Brain microvascular endothelial cell (primary cell): ENCODE data around the gene PCDHGB5.
"Not testable (repeated sequence)": the region's sequence is repeated elsewhere in the genome, so short reads cannot be mapped to it uniquely, and the experiment has no call there.

Experiments
- DNase-seq: peaks from one replicate; pipeline ENCODE4 v3.0.0-alpha.2; 2020
- H3K27ac ChIP-seq: fragments of 250-450 bp; sonication (Bioruptor Pico); 2 replicates; pipeline ENCODE4 v1.5.1; 2020; ENCODE audit warnings: mild to moderate bottlenecking, moderate library complexity
- H3K27me3 ChIP-seq: fragments of 250-450 bp; sonication (Bioruptor Pico); replicated peaks from 2 replicates; pipeline ENCODE4 v1.5.1; 2020; ENCODE audit warnings: mild to moderate bottlenecking
- H3K36me3 ChIP-seq: fragments of 250-450 bp; sonication (Bioruptor Pico); replicated peaks from 2 replicates; pipeline ENCODE4 v1.5.1; 2020; ENCODE audit warnings: mild to moderate bottlenecking
- H3K4me3 ChIP-seq: 2 replicates; pipeline ENCODE4 v1.5.1; 2011; ENCODE audit warnings: low read depth, mild to moderate bottlenecking, control low read depth, low read length, moderate library complexity
- in situ Hi-C: cut with HindIII; loops from 2 replicates; pipeline ENCODE4 v1.10.0; 2017; ENCODE audit warnings: low sequenced_read_pairs, low pct_ligation_motif_present
- TF ChIP-seq, protein P1 (sequence below): IDR thresholded peaks from 2 replicates; pipeline ENCODE4 v1.5.1; 2011; ENCODE audit warnings: low read depth, mild to moderate bottlenecking, moderate library complexity, low read length, control low read depth, inconsistent platforms; ENCODE audit errors: missing control alignments

PCDHGB5 gene

DNA sequence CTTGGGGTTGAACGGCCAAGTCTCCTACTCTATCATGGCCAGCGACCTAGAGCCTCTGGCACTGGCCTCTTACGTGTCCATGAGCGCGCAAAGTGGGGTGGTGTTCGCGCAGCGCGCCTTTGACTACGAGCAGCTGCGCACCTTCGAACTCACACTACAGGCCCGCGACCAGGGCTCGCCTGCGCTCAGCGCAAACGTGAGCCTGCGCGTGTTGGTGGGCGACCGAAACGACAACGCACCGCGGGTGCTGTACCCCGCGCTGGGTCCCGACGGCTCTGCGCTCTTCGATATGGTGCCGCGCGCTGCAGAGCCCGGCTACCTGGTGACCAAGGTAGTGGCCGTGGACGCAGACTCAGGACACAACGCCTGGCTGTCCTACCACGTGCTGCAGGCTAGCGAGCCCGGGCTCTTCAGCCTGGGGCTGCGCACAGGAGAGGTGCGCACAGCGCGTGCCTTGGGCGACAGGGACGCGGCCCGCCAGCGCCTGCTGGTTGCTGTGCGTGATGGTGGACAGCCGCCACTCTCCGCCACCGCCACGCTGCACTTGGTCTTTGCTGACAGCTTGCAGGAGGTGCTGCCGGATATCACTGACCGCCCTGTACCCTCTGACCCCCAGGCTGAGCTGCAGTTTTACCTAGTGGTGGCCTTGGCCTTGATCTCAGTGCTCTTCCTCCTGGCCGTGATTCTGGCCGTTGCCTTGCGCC is 2.0 kb downstream of the PCDHGB5 start:
- TF ChIP-seq, protein P1, sequence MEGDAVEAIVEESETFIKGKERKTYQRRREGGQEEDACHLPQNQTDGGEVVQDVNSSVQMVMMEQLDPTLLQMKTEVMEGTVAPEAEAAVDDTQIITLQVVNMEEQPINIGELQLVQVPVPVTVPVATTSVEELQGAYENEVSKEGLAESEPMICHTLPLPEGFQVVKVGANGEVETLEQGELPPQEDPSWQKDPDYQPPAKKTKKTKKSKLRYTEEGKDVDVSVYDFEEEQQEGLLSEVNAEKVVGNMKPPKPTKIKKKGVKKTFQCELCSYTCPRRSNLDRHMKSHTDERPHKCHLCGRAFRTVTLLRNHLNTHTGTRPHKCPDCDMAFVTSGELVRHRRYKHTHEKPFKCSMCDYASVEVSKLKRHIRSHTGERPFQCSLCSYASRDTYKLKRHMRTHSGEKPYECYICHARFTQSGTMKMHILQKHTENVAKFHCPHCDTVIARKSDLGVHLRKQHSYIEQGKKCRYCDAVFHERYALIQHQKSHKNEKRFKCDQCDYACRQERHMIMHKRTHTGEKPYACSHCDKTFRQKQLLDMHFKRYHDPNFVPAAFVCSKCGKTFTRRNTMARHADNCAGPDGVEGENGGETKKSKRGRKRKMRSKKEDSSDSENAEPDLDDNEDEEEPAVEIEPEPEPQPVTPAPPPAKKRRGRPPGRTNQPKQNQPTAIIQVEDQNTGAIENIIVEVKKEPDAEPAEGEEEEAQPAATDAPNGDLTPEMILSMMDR: no peak
- DNase-seq: no peak
- Histone ChIP-seq H3K4me3 (no peak overlapping the region), H3K36me3 (no peaks in the 10 kb centered on the region), H3K27me3 (no peaks in the 10 kb centered on the region), H3K27ac (no peak overlapping the region)
- in situ Hi-C loops: loop anchor here (25.0 kb wide), 1 partner anchor 113 kb away; no protein-coding TSS in a partner anchor

DNA sequence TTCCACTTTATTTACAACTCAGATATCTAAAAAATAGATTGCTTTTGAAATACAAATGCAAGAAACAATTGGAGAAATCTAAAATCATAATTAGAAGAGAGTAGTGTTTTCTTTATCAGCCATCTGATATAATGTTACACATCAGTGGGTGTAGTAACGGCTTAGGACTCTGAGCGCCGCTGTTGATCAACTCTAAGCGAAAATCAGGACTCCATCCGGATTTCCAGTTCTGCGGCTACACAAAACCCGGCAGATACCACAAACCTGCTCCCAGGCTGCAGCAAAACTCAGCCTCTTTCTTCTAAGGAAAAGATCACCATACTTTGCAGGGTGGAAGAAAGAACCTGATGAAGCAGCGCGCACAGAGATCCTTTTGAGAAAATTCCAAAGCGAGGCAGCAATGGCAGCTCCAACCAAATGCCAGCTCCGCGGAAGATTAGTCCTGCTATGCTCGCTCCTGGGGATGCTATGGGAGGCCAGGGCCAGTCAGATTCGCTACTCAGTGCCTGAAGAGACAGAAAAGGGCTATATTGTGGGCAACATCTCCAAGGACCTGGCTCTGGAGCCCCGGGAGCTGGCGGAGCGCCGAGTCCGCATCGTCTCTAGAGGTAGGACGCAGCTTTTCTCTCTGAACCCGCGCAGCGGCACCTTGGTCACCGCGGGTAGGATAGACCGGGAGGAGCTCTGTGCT is 5.0 kb downstream of the PCDHGB5 start, which contains the start of gene PCDHGA9:
PCDHGA9 (plus strand) TSS at position 226 of the 691 bp plus-strand sequence; CDS start at position 401, 175 bp downstream.
- no peaks in the 10 kb centered on the region for H3K36me3 ChIP-seq
- TF ChIP-seq, protein P1: peak; percentile 62
- no peak within 1 kb of the TSS for H3K27ac ChIP-seq
- no peaks in the 10 kb centered on the region for H3K27me3 ChIP-seq
- peak; percentile 24 for DNase-seq
- in situ Hi-C loops: loop anchor here (25.0 kb wide), 1 partner anchor 110 kb away; no protein-coding TSS in a partner anchor
- H3K4me3 ChIP-seq: peak within 1 kb of the TSS; percentile 22

DNA sequence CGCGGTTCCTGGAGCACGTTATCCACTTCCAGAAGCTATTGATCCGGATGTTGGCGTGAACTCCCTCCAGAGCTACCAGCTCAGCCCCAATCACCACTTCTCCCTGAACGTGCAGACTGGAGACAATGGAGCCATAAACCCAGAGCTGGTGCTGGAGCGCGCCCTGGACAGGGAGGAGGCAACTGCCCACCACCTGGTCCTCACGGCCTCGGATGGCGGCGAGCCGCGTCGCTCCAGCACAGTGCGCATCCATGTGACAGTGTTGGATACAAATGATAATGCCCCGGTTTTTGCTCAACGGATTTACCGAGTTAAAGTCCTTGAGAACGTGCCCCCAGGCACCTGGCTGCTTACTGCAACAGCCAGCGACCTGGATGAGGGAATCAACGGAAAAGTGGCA is 5.6 kb downstream of the PCDHGB5 start:
- H3K36me3 ChIP-seq: no peaks in the 10 kb centered on the region
- TF ChIP-seq, protein P1: no peak
- H3K4me3 ChIP-seq: no peak overlapping the region
- no peak for DNase-seq
- in situ Hi-C loops: loop anchor here (25.0 kb wide), 1 partner anchor 109 kb away; no protein-coding TSS in a partner anchor
- no peaks in the 10 kb centered on the region for H3K27me3 ChIP-seq
- no peak overlapping the region for H3K27ac ChIP-seq

DNA sequence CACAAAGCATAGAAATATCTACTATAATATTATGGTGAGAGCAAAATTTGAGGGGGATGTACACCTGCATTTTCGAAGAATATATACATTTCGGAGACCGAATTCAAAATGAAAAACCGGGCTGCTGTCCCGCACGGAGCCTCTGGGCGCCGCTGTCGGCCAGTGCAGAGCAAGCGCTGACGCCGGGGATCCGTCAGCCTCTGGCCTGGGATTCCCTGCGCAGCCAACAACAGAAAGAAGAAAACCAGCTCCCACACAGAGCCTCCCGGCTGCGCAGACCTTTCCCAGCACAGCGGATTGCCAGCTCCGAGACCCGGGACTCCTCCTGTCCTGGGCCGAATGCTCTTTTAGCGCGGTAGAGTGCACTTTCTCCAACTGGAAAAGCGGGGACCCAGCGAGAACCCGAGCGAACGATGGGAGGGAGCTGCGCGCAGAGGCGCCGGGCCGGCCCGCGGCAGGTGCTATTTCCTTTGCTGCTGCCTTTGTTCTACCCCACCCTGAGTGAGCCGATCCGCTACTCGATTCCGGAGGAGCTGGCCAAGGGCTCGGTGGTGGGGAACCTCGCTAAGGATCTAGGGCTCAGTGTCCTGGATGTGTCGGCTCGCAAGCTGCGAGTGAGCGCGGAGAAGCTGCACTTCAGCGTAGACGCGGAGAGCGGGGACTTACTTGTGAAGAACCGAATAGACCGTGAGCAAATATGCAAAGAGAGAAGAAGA is 10.2 kb downstream of the PCDHGB5 start, which contains the start of gene PCDHGB6:
PCDHGB6 (plus strand) TSS at position 232 of the 716 bp plus-strand sequence; CDS start at position 414, 182 bp downstream.
- DNase-seq, H3K36me3 ChIP-seq, H3K27ac ChIP-seq, H3K27me3 ChIP-seq: not testable (repeated sequence)
- in situ Hi-C loops: loop anchor here (25.0 kb wide), 1 partner anchor 104 kb away; no protein-coding TSS in a partner anchor
- H3K4me3 ChIP-seq: peak within 1 kb of the TSS; percentile 37
- TF ChIP-seq, protein P1: peak; percentile 74

DNA sequence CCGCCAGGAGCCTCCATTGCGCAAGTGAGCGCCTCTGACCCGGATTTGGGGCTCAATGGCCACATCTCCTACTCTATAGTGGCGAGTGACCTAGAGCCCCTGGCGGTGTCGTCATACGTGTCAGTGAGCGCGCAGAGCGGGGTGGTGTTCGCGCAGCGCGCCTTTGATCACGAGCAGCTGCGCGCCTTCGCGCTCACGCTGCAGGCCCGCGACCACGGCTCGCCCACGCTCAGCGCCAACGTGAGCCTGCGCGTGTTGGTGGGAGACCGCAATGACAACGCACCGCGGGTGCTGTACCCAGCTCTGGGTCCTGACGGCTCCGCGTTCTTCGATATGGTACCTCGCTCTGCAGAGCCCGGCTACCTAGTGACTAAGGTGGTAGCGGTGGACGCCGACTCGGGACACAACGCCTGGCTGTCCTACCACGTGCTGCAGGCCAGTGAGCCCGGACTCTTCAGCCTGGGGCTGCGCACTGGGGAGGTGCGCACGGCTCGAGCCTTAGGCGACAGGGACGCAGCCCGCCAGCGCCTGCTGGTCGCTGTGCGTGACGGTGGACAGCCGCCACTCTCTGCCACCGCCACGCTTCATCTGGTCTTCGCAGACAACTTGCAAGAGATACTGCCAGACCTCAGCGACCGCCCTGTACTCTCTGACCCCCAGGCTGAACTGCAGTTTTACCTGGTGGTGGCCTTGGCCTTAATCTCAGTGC is 12.0 kb downstream of the PCDHGB5 start:
- Histone ChIP-seq H3K27me3 (no peaks in the 10 kb centered on the region), H3K36me3 (no peaks in the 10 kb centered on the region), H3K4me3 (no peak overlapping the region), H3K27ac (no peak overlapping the region)
- DNase-seq: no peak
- in situ Hi-C loops: loop anchor here (25.0 kb wide), 1 partner anchor 103 kb away; no protein-coding TSS in a partner anchor
- TF ChIP-seq, protein P1: no peak
